Measurements from ENCODE around the gene RTRAF. TPM values are rescaled to one million over a fixed set of nuclear protein-coding genes. Genes with fewer than 3 reads are reported as not detected.
A peak's percentile ranks its signal among the peaks of the same experiment; 100 is the strongest.

RTRAF gene
- total RNA-seq, 1 donor from 2014 or later, result 309 TPM

DNA sequence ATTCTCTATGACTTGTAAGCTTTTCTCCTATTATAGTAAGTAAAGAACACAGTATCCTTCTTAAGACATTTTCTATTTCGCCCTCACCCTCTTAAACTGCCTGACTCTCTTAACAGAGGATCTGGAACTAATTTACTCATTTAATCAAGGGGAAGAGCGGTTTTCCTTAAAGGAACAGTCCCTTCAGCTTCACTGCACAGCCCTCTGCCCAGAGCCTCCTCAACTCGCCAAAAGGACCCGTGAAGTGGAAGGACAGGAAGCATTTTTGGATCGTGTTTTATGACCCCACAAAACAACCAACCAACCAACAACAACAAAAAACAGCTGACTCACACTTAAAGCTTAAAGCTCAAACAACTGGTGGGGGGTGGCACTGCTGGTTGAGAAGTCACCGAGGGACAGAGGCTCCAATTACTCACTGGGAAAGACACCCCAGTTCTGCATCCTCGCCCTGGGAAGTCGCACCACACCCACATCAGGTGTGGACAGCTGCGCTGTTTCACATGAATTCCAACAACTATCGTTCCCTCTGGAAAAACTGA, 43.8 kb downstream of the RTRAF start:
- no peaks in the 10 kb centered on the region for H3K27me3 Mint-ChIP-seq (ENCODE audit: low read depth)
- H3K4me1 Mint-ChIP-seq, result peaks cover 6% of the 10 kb centered on the region
- TF ChIP-seq, protein P1, sequence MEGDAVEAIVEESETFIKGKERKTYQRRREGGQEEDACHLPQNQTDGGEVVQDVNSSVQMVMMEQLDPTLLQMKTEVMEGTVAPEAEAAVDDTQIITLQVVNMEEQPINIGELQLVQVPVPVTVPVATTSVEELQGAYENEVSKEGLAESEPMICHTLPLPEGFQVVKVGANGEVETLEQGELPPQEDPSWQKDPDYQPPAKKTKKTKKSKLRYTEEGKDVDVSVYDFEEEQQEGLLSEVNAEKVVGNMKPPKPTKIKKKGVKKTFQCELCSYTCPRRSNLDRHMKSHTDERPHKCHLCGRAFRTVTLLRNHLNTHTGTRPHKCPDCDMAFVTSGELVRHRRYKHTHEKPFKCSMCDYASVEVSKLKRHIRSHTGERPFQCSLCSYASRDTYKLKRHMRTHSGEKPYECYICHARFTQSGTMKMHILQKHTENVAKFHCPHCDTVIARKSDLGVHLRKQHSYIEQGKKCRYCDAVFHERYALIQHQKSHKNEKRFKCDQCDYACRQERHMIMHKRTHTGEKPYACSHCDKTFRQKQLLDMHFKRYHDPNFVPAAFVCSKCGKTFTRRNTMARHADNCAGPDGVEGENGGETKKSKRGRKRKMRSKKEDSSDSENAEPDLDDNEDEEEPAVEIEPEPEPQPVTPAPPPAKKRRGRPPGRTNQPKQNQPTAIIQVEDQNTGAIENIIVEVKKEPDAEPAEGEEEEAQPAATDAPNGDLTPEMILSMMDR (conservative IDR thresholded peaks at IDR 0.05), result no peak
- peaks cover 6% of the 10 kb centered on the region for H3K36me3 Mint-ChIP-seq (ENCODE audit: low read depth)
- DNase-seq (ENCODE audit: low read depth, low spot score), result no peak
- no peak overlapping the region for H3K27ac Mint-ChIP-seq (ENCODE audit: unreplicated experiment)
- H3K4me3 Mint-ChIP-seq, result no peak overlapping the region
- no peaks in the 10 kb centered on the region for H3K9me3 Mint-ChIP-seq

DNA sequence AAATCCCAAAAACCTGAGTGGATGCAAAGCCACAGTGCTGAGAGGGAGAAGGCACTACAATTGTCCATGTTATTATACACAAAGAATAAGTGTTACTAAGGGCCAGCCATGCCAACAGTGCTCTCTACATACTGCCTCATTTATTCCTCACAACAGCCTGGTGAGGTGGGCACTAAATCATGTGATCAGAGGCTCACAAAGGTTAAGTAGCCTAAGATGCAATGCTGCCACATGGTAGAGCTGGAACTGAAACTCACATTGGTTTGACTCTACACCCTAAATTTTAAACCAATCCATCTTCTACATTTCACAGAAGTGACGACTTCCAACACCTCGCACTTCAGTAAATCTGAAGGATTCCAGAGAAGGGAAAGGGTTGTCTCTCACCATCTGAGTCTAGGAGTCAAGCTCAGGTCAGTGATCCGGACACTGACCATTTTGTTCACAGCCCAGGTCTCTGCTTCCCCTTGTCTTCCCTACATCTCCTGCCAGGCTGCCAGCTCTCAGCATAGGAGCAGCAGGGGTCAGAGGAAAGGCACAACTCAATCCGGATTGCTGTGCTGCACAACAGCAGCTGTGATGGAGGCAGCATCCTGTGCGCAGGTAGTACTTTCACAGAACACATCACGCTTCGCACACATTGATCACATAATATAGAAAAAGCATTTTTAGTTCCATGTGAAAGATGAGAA, 49.9 kb downstream of the RTRAF start:
- Mint-ChIP-seq H3K36me3 (ENCODE audit: low read depth) (peaks cover 6% of the 10 kb centered on the region), H3K9me3 (no peaks in the 10 kb centered on the region), H3K27me3 (ENCODE audit: low read depth) (no peaks in the 10 kb centered on the region), H3K4me1 (peaks cover 4% of the 10 kb centered on the region), H3K27ac (ENCODE audit: unreplicated experiment) (no peak overlapping the region), H3K4me3 (no peak overlapping the region)
- DNase-seq (ENCODE audit: low read depth, low spot score), result no peak
- TF ChIP-seq, protein P1 (conservative IDR thresholded peaks at IDR 0.05), result no peak

DNA sequence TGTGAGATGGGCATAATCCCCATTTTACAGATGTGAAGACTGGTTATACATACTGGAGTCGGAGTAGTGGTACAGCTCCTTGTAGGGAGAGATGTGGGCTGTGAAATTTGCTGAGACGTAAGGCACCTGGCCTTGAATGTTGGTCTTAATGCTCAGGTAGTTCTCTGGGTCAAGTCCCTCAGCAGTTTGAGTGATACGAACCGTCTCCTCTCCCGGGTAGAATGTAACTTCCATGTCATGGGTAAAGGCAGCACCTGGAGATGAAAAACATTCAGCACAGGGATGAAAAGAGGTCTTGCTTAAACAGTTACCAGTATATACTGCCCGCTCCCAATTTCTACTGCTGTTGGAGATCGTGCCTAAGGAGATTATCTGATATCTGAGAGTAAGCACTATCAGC, 51.3 kb downstream of the RTRAF start:
- H3K36me3 Mint-ChIP-seq (ENCODE audit: low read depth), result peaks cover 6% of the 10 kb centered on the region
- H3K9me3 Mint-ChIP-seq, result no peaks in the 10 kb centered on the region
- TF ChIP-seq, protein P1 (conservative IDR thresholded peaks at IDR 0.05), result no peak
- H3K4me1 Mint-ChIP-seq, result peaks cover 4% of the 10 kb centered on the region
- no peak overlapping the region for H3K27ac Mint-ChIP-seq (ENCODE audit: unreplicated experiment)
- DNase-seq (ENCODE audit: low read depth, low spot score), result no peak
- H3K27me3 Mint-ChIP-seq (ENCODE audit: low read depth), result no peaks in the 10 kb centered on the region
- no peak overlapping the region for H3K4me3 Mint-ChIP-seq

DNA sequence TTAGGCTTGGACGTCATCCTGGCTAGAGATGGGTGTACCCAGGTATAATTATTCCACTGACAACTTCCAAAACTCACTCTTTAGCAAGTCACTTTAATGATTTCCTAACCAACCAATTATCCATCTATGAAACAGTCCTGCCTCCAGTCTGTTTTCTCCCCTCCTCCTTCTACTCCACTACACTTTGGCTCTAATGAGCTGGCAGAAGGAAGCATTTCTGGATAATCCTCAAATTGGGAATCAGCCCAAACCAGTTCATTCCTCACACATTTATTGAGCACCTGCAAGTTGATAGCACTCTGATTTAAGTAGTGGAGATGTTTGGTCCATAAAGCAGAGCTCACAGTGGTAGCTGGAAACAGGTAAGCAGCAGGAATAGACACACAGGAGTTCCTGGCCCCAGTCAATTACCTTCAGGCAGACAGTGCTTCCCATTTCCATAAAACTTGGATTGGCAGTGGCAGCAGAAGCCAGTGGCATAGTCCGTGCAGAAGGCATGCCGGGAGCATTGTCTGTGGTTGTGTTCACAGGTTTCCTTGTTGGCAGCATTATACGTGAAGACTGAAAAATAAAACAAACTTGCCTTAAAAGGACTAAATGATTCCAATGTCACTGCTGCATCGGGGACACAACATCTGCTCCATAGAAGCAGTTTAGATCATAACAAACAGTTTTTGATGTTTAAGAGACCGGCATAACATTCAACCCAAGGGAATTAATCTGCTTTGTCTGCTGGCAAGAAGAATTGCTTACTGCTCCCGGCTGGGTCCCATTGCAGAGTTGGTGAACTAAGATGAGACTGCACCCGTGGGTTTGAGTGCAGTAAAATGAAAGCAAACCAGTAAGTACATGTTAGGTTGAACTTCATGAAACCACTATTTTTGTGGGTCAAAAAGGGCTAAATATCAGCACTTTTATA, 53.3 kb downstream of the RTRAF start:
- Mint-ChIP-seq H3K9me3 (no peaks in the 10 kb centered on the region), H3K36me3 (ENCODE audit: low read depth) (no peaks in the 10 kb centered on the region), H3K4me1 (peaks cover 4% of the 10 kb centered on the region), H3K27ac (ENCODE audit: unreplicated experiment) (no peak overlapping the region), H3K27me3 (ENCODE audit: low read depth) (no peaks in the 10 kb centered on the region), H3K4me3 (no peak overlapping the region)
- TF ChIP-seq, protein P1 (conservative IDR thresholded peaks at IDR 0.05), result no peak
- DNase-seq (ENCODE audit: low read depth, low spot score), result no peak

DNA sequence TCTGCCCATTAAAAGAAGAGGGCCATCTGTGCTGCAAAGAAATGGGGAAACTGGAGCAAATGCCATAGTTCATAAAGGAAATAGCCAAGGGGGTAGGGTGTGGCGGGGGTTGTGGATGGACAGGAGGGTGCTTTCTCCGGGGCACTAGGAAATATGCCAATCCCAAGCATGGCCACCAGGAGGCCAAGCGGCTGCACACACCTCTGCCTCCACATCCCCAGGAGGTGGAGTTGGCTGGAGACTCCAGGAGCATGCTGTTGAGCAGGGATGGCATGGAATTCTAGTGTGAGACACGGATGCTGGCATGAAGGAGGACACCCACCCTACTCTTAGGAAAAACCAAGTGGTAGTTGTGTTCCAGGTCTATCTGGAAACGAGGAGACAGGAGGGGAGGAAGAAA, 54.3 kb downstream of the RTRAF start:
- Mint-ChIP-seq H3K9me3 (no peaks in the 10 kb centered on the region), H3K36me3 (ENCODE audit: low read depth) (no peaks in the 10 kb centered on the region), H3K4me3 (no peak overlapping the region), H3K4me1 (peaks cover 4% of the 10 kb centered on the region), H3K27me3 (ENCODE audit: low read depth) (no peaks in the 10 kb centered on the region), H3K27ac (ENCODE audit: unreplicated experiment) (peak overlapping the region; percentile 6)
- TF ChIP-seq, protein P1 (conservative IDR thresholded peaks at IDR 0.05), result peak; percentile 69
- peak; percentile 51 for DNase-seq (ENCODE audit: low read depth, low spot score)

Data from neural crest cell (in vitro differentiated cells).